Caco-2 (cell line): ENCODE data around the gene IGSF6. TPM values are rescaled to one million over a fixed set of nuclear protein-coding genes. Genes with fewer than 3 reads are reported as not detected.

Experiments
- Bru-seq: library from RNA; stranded (reverse); fragments of 400-500 nt; gene quantifications from one replicate; lab custom pipeline; 2021; lab: Mats Ljungman, UMichigan
- BruChase-seq, 2 experiments: library from RNA; stranded (reverse); fragments of 400-500 nt; gene quantifications; one replicate each; lab custom pipeline; 2021; lab: Mats Ljungman, UMichigan
- BruUV-seq: library from RNA; stranded (reverse); fragments of 400-500 nt; replicated peaks from 2 replicates; lab custom pipeline; 2021; lab: Mats Ljungman, UMichigan
- CTCF ChIA-PET: fragments of 300-600 bp; sonication (Branson Sonifier 250); formaldehyde crosslinking; loops from one replicate; lab custom pipeline; 2022; ENCODE audit warnings: antibody characterized with exemption; lab: Charles Lee
- POLR2A ChIA-PET: fragments of 300-600 bp; sonication (Branson Sonifier 250); formaldehyde crosslinking; loops from one replicate; lab custom pipeline; 2022; ENCODE audit warnings: antibody characterized with exemption; lab: Charles Lee
- DNase-seq, 2 experiments: peaks; one replicate each; pipeline versions ENCODE4 v3.0.0 to v3.0.0-alpha.2; 2020 to 2022
- H3K27me3 ChIP-seq: replicated peaks from 2 replicates; pipeline ENCODE4 v1.6.0; 2011; ENCODE audit warnings: low read length; ENCODE audit not compliant: control insufficient read depth, insufficient read depth
- H3K36me3 ChIP-seq: 2 replicates; pipeline ENCODE4 v1.5.1; 2011; ENCODE audit warnings: low read length; ENCODE audit not compliant: control insufficient read depth, insufficient read depth
- H3K4me1 ChIP-seq: fragments of 250-450 bp; sonication (Bioruptor Pico); 2 replicates; pipeline ENCODE4 v1.5.1; 2020; ENCODE audit warnings: mild to moderate bottlenecking
- H3K4me3 ChIP-seq: 2 replicates; pipeline ENCODE4 v1.5.1; 2011; ENCODE audit warnings: low read depth, mild to moderate bottlenecking, control low read depth, low read length
- H3K9me3 ChIP-seq: fragments of 250-450 bp; sonication (Bioruptor Pico); 2 replicates; pipeline ENCODE4 v1.5.1; 2020; ENCODE audit warnings: mild to moderate bottlenecking, moderate library complexity
- H3K27ac Mint-ChIP-seq: one replicate; pipeline ENCODE4 v1.8.0; 2022; ENCODE audit warnings: mixed read lengths; ENCODE audit not compliant: unreplicated experiment
- H3K27me3 Mint-ChIP-seq: one replicate; pipeline ENCODE4 v1.8.0; 2022; ENCODE audit warnings: mixed read lengths; ENCODE audit not compliant: insufficient read depth, unreplicated experiment
- H3K36me3 Mint-ChIP-seq: one replicate; pipeline ENCODE4 v1.8.0; 2022; ENCODE audit warnings: mild to moderate bottlenecking, mixed read lengths; ENCODE audit not compliant: insufficient read depth, unreplicated experiment
- H3K4me1 Mint-ChIP-seq: one replicate; pipeline ENCODE4 v1.8.0; 2022; ENCODE audit warnings: low read depth, mixed read lengths; ENCODE audit not compliant: unreplicated experiment
- H3K4me3 Mint-ChIP-seq: one replicate; pipeline ENCODE4 v1.8.0; 2022; ENCODE audit warnings: mild to moderate bottlenecking, moderate library complexity, mixed read lengths; ENCODE audit not compliant: unreplicated experiment
- H3K9me3 Mint-ChIP-seq: one replicate; pipeline ENCODE4 v1.8.0; 2022; ENCODE audit warnings: mixed read lengths; ENCODE audit not compliant: unreplicated experiment
- intact Hi-C: fragments of 100-400 bp; cut with micrococcal nuclease; formaldehyde crosslinking; loops from one replicate; pipeline ENCODE4 v1.10.0; 2022; ENCODE audit not compliant: unreplicated experiment
- long read RNA-seq: library from polyadenylated mRNA; stranded (forward); transcript quantifications from one replicate; pipeline ENCODE4 v2.0.0, GENCODE V29; 2022
- total RNA-seq: library from RNA; stranded (reverse); gene quantifications from 2 replicates; pipeline ENCODE4 v1.2.3, GENCODE V29; 2022
- TF ChIP-seq, protein P1 (sequence below), 2 experiments: fragments of 200-600 bp in 1 of 2; IDR thresholded peaks; 1 replicate in 1 of 2; 2 replicates in 1 of 2; pipeline versions ENCODE4 v1.5.1 to v1.8.0; 2011 to 2022; ENCODE audit warnings: antibody characterized with exemption in 1 of 2, control low read depth in 1 of 2, inconsistent platforms in 1 of 2, low read depth in 1 of 2, low read length in 1 of 2, mild to moderate bottlenecking in 1 of 2, moderate library complexity in 1 of 2; ENCODE audit not compliant: insufficient read depth in 1 of 2, severe bottlenecking in 1 of 2, unreplicated experiment in 1 of 2

The IGSF6 gene, protein sequence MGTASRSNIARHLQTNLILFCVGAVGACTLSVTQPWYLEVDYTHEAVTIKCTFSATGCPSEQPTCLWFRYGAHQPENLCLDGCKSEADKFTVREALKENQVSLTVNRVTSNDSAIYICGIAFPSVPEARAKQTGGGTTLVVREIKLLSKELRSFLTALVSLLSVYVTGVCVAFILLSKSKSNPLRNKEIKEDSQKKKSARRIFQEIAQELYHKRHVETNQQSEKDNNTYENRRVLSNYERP
- total RNA-seq (not detected in 2 replicates), Bru-seq, nascent RNA (not detected), BruChase-seq, experiment 1, labeled RNA remaining after a 2-hour chase (not detected), BruChase-seq, experiment 2, labeled RNA remaining after a 6-hour chase (not detected)
- long read RNA-seq, partial matches to known transcripts, result 0 of 1 reads
- long read RNA-seq, other reads (novel, unspliced or antisense), result 1 of 1 reads

DNA sequence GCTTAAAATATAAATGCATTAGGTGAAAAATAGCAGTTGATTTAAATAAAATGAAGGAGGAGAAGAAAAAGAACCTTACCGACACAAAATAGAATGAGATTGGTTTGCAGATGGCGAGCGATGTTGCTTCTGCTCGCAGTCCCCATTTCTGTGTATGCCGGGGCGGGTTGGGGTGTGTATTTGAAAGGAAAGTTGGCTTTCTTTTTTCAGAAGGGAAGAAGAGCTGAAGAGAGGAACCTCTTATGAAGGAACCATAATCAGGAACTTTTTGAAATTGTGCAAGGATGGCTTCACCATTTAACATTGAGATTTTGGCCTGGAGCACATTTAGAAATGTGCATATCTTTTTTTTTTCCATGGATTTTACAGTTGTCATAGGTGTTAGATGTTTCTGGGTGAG lies at the start of gene IGSF6:
Gene IGSF6, minus strand, starts transcription at position 156 of the 400 bp plus-strand sequence. Its CDS starts 10 bp downstream, at position 146.
- DNase-seq, result no peak
- POLR2A ChIA-PET, result no interaction called here
- no peak within 1 kb of the TSS for H3K27ac Mint-ChIP-seq

DNA sequence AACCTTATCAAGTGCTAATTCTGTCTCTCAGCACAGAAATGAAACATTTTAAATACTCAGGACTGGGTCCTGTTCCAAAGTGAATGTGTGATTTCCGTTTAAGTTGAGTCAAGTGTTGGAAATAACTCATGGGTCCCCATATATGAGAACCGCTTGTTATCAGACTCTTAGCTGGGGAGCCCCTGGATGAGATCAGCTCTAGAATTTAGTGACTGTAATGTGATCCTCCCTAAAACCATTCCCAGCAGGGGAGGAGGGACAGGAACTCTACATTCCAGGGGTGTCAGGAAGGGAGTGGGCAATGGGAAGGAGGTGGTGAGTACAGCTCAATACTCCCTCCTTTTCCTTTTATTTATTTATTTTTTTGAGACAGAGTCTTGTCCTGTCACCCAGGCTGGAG lies 48.9 kb upstream of the IGSF6 start:
- Mint-ChIP-seq H3K27ac (no peak overlapping the region), H3K4me3 (no peak overlapping the region), H3K4me1 (no peaks in the 10 kb centered on the region), H3K27me3 (peaks cover under 1% of the 10 kb centered on the region), H3K9me3 (no peaks in the 10 kb centered on the region), H3K36me3 (no peaks in the 10 kb centered on the region)
- POLR2A ChIA-PET, result no interaction called here
- H3K36me3 ChIP-seq, result no peaks in the 10 kb centered on the region
- no peaks in the 10 kb centered on the region for H3K9me3 ChIP-seq
- BruUV-seq, result no TSS peak
- CTCF ChIA-PET, result no interaction called here
- H3K4me3 ChIP-seq, result no peak overlapping the region
- TF ChIP-seq, protein P1, sequence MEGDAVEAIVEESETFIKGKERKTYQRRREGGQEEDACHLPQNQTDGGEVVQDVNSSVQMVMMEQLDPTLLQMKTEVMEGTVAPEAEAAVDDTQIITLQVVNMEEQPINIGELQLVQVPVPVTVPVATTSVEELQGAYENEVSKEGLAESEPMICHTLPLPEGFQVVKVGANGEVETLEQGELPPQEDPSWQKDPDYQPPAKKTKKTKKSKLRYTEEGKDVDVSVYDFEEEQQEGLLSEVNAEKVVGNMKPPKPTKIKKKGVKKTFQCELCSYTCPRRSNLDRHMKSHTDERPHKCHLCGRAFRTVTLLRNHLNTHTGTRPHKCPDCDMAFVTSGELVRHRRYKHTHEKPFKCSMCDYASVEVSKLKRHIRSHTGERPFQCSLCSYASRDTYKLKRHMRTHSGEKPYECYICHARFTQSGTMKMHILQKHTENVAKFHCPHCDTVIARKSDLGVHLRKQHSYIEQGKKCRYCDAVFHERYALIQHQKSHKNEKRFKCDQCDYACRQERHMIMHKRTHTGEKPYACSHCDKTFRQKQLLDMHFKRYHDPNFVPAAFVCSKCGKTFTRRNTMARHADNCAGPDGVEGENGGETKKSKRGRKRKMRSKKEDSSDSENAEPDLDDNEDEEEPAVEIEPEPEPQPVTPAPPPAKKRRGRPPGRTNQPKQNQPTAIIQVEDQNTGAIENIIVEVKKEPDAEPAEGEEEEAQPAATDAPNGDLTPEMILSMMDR (IDR thresholded peaks at IDR 0.05; ENCODE audit: insufficient read depth in 1 of 2, low read depth in 1 of 2, low read length in 1 of 2, severe bottlenecking in 1 of 2, unreplicated experiment in 1 of 2), result no peak
- intact Hi-C loops, result no loop called here
- H3K4me1 ChIP-seq, result no peaks in the 10 kb centered on the region
- H3K27me3 ChIP-seq, result no peaks in the 10 kb centered on the region
- no peak for DNase-seq

More for the DNA sequence above, at the start of gene IGSF6:
- no peaks in the 10 kb centered on the region for H3K4me1 Mint-ChIP-seq
- Histone ChIP-seq H3K4me1 (no peaks in the 10 kb centered on the region), H3K4me3 (no peak within 1 kb of the TSS), H3K36me3 (no peaks in the 10 kb centered on the region), H3K9me3 (no peaks in the 10 kb centered on the region), H3K27me3 (no peaks in the 10 kb centered on the region)
- CTCF ChIA-PET, result no interaction called here
- no peaks in the 10 kb centered on the region for H3K36me3 Mint-ChIP-seq
- no peaks in the 10 kb centered on the region for H3K9me3 Mint-ChIP-seq
- no peak within 1 kb of the TSS for H3K4me3 Mint-ChIP-seq
- TF ChIP-seq, protein P1 (IDR thresholded peaks at IDR 0.05; ENCODE audit: insufficient read depth in 1 of 2, low read depth in 1 of 2, low read length in 1 of 2, severe bottlenecking in 1 of 2, unreplicated experiment in 1 of 2), result no peak
- no TSS peak for BruUV-seq
- H3K27me3 Mint-ChIP-seq, result no peaks in the 10 kb centered on the region
- intact Hi-C loops, result no loop called here

DNA sequence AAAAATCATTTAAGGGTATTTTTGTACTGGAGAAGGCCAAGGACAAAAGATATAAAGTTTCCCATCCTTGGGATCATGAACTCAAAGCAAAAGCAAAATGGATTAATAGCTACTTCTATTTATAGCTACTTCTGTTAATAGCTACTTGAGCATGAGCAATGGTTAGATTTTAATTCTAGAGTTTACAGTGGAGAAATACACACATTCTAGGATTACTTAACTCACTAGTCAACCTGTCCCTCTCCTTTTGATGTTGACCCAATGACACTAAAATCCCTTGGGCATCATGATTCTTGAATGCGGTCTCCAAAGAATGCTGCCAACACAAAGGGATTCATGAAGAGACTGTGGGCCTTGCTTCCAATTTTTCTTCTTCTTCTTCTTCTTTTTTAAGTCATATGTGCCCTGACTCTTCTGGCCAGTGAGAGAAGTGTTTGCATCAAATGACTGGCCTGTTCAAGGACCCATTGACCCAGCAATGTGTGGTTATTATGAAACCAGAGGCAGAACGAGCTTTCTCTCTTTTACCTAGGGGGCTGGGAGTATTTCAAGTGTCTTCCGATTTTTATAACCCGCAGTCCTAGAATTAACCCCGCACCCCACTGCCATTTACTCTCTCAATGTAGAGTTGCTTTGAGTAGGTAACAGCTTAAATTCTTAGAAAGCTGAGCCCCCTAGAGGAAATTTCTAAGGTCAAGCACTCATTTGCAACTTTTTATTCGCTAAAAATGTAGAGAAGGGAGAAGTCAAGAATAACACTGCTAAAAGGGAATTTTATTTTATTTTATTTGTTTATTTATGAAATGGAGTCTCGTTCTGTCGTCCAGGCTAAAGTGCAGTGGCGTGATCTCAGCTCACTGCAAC lies 46.0 kb upstream of the IGSF6 start:
- Histone ChIP-seq H3K36me3 (no peaks in the 10 kb centered on the region), H3K9me3 (no peaks in the 10 kb centered on the region), H3K27me3 (no peaks in the 10 kb centered on the region), H3K4me1 (no peaks in the 10 kb centered on the region), H3K4me3 (no peak overlapping the region)
- Mint-ChIP-seq H3K4me3 (no peak overlapping the region), H3K36me3 (no peaks in the 10 kb centered on the region), H3K27me3 (peaks cover 3% of the 10 kb centered on the region), H3K4me1 (no peaks in the 10 kb centered on the region), H3K27ac (no peak overlapping the region), H3K9me3 (no peaks in the 10 kb centered on the region)
- no peak for DNase-seq
- TF ChIP-seq, protein P1 (IDR thresholded peaks at IDR 0.05; ENCODE audit: insufficient read depth in 1 of 2, low read depth in 1 of 2, low read length in 1 of 2, severe bottlenecking in 1 of 2, unreplicated experiment in 1 of 2), result no peak
- ChIA-PET POLR2A (no interaction called here), CTCF (interaction anchor here (0.7 to 1.8 kb wide), 2 partner anchors 41 to 1997 kb away, joined by 3 to 7 read pairs; no protein-coding TSS in a partner anchor)
- intact Hi-C loops, result no loop called here
- BruUV-seq, result no TSS peak
